ENCODE data around the gene SSBP3. TPM values are rescaled to one million over a fixed set of nuclear protein-coding genes. Genes with fewer than 3 reads are reported as not detected.
"Not testable (repeated sequence)": the region's sequence is repeated elsewhere in the genome, so short reads cannot be mapped to it uniquely, and the experiment has no call there.

The SSBP3 gene
- total RNA-seq, 3 donors from 2014 or later (not counting 1 experiment from before 2014, with no cell fraction given): 162 to 224 (median 164) TPM

DNA sequence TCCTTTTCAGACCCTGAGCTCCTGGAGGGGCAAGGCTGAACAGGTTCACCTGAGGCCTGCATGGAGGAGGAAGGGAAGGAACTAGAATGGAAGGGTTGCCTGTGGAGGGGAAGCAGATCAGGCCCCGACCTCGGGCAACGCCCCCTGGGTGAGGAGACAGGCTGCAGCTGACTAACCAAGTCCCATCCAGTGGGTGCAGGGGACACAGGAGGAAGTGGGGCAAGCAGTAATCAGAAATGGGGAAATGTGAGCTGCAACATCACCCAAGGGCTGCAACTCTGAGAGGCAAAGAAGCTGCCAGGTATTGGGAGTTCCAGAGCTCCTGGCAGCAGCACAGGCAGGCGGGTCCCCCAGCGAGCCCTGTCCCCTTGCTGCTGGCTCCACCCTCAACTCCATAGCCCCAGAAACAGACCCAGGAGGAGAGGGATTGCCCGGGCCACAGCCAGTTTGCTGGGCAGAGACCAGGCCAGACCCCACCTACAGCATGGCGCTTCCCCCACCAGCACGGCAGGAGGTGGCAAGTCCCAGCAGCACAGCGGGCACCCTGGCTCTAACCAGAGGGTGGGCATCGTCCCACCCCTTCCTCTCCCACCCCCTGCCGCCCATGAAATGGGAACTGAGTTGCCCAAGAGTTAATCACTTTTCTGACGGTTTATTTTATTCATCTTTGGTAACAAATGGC is 167.7 kb downstream of the SSBP3 start:
- H3K4me1 Mint-ChIP-seq: peaks cover 4 to 6% of the 10 kb centered on the region in 2 donors
- Histone ChIP-seq H3K36me3 (ENCODE audit: control insufficient read depth, insufficient read depth, low read length) (peaks cover 53% of the 10 kb centered on the region), H3K4me3 (ENCODE audit: low read length) (no peak overlapping the region), H3K27ac (ENCODE audit: low read length) (no peak overlapping the region), H3K4me1 (ENCODE audit: control insufficient read depth, insufficient read depth, low read length) (no peaks in the 10 kb centered on the region), H3K27me3 (ENCODE audit: control insufficient read depth, insufficient read depth, low read length) (no peaks in the 10 kb centered on the region), H3K9me3 (ENCODE audit: control insufficient read depth, insufficient read depth, low read length) (no peaks in the 10 kb centered on the region)
- H3K9me3 Mint-ChIP-seq: no peaks in the 10 kb centered on the region
- no peak overlapping the region for H3K27ac Mint-ChIP-seq
- ATAC-seq (peak in 1 of 3 donors; percentile 38), DNase-seq (no peak)
- H3K4me3 Mint-ChIP-seq: no peak overlapping the region
- H3K27me3 Mint-ChIP-seq (ENCODE audit: low read depth in 2 of 2): no peaks in the 10 kb centered on the region
- peaks cover 14% of the 10 kb centered on the region for H3K36me3 Mint-ChIP-seq
- WGBS (ENCODE audit: insufficient coverage): 77% methylated on average over 12 of the region's 12 CpGs
- TF ChIP-seq CTCF (IDR thresholded peaks at IDR 0.05): no peak
- intact Hi-C loops (cut with micrococcal nuclease): no loop called here

GRCh38 chr1:54237586-54237985 is 168.6 kb downstream of the SSBP3 start:
- intact Hi-C loops (cut with micrococcal nuclease): no loop called here
- DNase-seq (no peak), ATAC-seq (no peak)
- no peak overlapping the region for H3K27ac Mint-ChIP-seq
- peaks cover 49% of the 10 kb centered on the region for H3K36me3 ChIP-seq (ENCODE audit: control insufficient read depth, insufficient read depth, low read length)
- WGBS (ENCODE audit: insufficient coverage): 89% methylated on average over 10 of the region's 10 CpGs
- TF ChIP-seq CTCF (IDR thresholded peaks at IDR 0.05): no peak
- H3K27me3 ChIP-seq (ENCODE audit: control insufficient read depth, insufficient read depth, low read length): no peaks in the 10 kb centered on the region
- no peak overlapping the region for H3K27ac ChIP-seq (ENCODE audit: low read length)
- no peak overlapping the region for H3K4me3 Mint-ChIP-seq
- H3K27me3 Mint-ChIP-seq (ENCODE audit: low read depth in 2 of 2): no peaks in the 10 kb centered on the region
- H3K9me3 Mint-ChIP-seq: no peaks in the 10 kb centered on the region
- peaks cover 4 to 6% of the 10 kb centered on the region in 2 donors for H3K4me1 Mint-ChIP-seq
- no peak overlapping the region for H3K4me3 ChIP-seq (ENCODE audit: low read length)
- H3K4me1 ChIP-seq (ENCODE audit: control insufficient read depth, insufficient read depth, low read length): no peaks in the 10 kb centered on the region
- peaks cover 14% of the 10 kb centered on the region for H3K36me3 Mint-ChIP-seq
- H3K9me3 ChIP-seq (ENCODE audit: control insufficient read depth, insufficient read depth, low read length): no peaks in the 10 kb centered on the region

- Mint-ChIP-seq H3K27me3 (ENCODE audit: low read depth in 2 of 2) (no peaks in the 10 kb centered on the region), H3K36me3 (peaks cover 14% of the 10 kb centered on the region), H3K4me1 (peaks cover 20 to 29% of the 10 kb centered on the region in 2 donors), H3K27ac (no peak overlapping the region), H3K9me3 (no peaks in the 10 kb centered on the region), H3K4me3 (no peak overlapping the region)
- Histone ChIP-seq H3K36me3 (ENCODE audit: control insufficient read depth, insufficient read depth, low read length) (peaks cover 29% of the 10 kb centered on the region), H3K27ac (ENCODE audit: low read length) (no peak overlapping the region), H3K4me1 (ENCODE audit: control insufficient read depth, insufficient read depth, low read length) (peaks cover 9% of the 10 kb centered on the region), H3K9me3 (ENCODE audit: control insufficient read depth, insufficient read depth, low read length) (no peaks in the 10 kb centered on the region), H3K27me3 (ENCODE audit: control insufficient read depth, insufficient read depth, low read length) (no peaks in the 10 kb centered on the region), H3K4me3 (ENCODE audit: low read length) (no peak overlapping the region)
- no CpG with 5 or more reads among the region's 2 CpGs for WGBS (ENCODE audit: insufficient coverage)
- TF ChIP-seq CTCF (IDR thresholded peaks at IDR 0.05): no peak
- DNase-seq (no peak), ATAC-seq (no peak)
- intact Hi-C loops (cut with micrococcal nuclease): no loop called here
Measured at GRCh38 chr1:54234284-54234683, 171.9 kb downstream of the SSBP3 start.

DNA sequence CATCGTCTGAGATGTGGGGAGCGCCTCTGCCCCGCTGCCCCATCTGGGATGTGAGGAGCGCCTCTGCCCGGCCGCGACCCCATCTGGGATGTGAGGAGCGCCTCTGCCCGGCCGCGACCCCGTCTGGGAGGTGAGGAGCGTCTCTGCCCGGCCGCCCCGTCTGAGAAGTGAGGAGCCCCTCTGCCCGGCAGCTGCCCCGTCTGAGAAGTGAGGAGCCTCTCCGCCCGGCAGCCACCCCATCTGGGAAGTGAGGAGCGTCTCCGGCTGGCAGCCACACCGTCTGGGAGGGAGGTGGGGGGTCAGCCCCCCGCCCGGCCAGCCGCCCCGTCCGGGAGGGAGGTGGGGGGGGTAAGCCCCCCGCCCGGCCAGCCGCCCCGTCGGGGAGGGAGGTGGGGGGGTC is 173.0 kb downstream of the SSBP3 start:
- H3K4me3 ChIP-seq (ENCODE audit: low read length); H3K27me3 ChIP-seq (ENCODE audit: control insufficient read depth, insufficient read depth, low read length); H3K9me3 Mint-ChIP-seq; H3K27ac Mint-ChIP-seq; DNase-seq; H3K27me3 Mint-ChIP-seq (ENCODE audit: low read depth in 2 of 2); H3K27ac ChIP-seq (ENCODE audit: low read length); intact Hi-C loops (cut with micrococcal nuclease); H3K9me3 ChIP-seq (ENCODE audit: control insufficient read depth, insufficient read depth, low read length); H3K4me3 Mint-ChIP-seq; ATAC-seq: not testable (repeated sequence)
- 100% methylated on average over 9 of the region's 33 CpGs for WGBS (ENCODE audit: insufficient coverage)
- peaks cover 24 to 33% of the 10 kb centered on the region in 2 donors for H3K4me1 Mint-ChIP-seq
- H3K36me3 Mint-ChIP-seq: peaks cover 14% of the 10 kb centered on the region
- peaks cover 11% of the 10 kb centered on the region for H3K4me1 ChIP-seq (ENCODE audit: control insufficient read depth, insufficient read depth, low read length)
- H3K36me3 ChIP-seq (ENCODE audit: control insufficient read depth, insufficient read depth, low read length): peaks cover 18% of the 10 kb centered on the region

Measured in natural killer cell (primary cell).